GM12874 (cell line): ENCODE results near the gene ZNF565.

Experiments
- TF ChIP-seq, protein P1 (sequence below): IDR thresholded peaks from 2 replicates; pipeline ENCODE4 v1.5.1; 2011; ENCODE audit warnings: low read depth, mild to moderate bottlenecking, control low read depth, low read length, moderate library complexity; ENCODE audit not compliant: insufficient read depth

The ZNF565 gene

GRCh38 chr19:36151144-36152018, 63.1 kb downstream of the ZNF565 start:
- TF ChIP-seq, protein P1, sequence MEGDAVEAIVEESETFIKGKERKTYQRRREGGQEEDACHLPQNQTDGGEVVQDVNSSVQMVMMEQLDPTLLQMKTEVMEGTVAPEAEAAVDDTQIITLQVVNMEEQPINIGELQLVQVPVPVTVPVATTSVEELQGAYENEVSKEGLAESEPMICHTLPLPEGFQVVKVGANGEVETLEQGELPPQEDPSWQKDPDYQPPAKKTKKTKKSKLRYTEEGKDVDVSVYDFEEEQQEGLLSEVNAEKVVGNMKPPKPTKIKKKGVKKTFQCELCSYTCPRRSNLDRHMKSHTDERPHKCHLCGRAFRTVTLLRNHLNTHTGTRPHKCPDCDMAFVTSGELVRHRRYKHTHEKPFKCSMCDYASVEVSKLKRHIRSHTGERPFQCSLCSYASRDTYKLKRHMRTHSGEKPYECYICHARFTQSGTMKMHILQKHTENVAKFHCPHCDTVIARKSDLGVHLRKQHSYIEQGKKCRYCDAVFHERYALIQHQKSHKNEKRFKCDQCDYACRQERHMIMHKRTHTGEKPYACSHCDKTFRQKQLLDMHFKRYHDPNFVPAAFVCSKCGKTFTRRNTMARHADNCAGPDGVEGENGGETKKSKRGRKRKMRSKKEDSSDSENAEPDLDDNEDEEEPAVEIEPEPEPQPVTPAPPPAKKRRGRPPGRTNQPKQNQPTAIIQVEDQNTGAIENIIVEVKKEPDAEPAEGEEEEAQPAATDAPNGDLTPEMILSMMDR: no peak

DNA sequence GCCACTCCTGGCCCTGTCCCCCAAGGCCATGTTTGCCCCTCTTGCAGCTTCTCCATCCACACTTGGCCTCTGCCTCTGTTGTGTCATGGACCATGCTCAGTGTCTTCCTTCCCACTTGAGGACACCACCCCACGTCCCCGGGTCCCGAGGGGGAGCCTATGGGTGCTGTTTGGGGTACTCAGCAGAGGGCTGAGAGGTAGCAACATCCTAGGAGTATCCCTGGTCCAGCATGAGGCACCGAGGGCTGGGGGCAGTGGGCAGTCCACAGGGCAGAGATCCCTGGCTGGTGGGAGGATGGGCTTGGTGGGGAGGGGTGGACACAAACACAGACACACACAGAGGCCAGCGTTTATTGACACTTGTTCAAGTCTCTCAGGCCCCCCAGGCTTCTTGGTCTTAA, 63.9 kb downstream of the ZNF565 start:
- TF ChIP-seq, protein P1: no peak

DNA sequence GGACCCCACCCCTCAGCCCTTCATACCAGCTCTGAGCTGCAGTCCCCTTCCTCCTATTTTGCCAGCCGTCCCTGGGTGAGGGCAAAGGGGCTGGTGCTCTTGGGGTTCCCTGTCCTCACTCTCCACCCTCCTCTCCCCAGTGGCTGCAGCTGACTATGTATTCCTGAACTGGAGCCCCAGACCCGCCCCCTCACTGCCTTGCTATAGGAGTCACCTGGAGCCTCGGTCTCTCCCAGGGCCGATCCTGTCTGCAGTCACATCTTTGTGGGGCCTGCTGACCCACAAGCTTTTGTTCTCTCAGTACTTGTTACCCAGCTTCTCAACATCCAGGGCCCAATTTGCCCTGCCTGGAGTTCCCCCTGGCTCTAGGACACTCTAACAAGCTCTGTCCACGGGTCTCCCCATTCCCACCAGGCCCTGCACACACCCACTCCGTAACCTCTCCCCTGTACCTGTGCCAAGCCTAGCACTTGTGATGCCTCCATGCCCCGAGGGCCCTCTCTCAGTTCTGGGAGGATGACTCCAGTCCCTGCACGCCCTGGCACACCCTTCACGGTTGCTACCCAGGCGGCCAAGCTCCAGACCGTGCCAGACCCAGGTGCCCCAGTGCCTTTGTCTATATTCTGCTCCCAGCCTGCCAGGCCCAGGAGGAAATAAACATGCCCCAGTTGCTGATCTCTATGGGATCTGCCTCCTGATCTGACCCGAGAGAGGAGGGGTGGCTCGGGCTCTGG, 64.6 kb downstream of the ZNF565 start:
- TF ChIP-seq, protein P1: no peak

- TF ChIP-seq, protein P1: no peak
Observed at GRCh38 chr19:36144624-36145023, 69.8 kb downstream of the ZNF565 start.

GRCh38 chr19:36142496-36142895, 72.0 kb downstream of the ZNF565 start:
- TF ChIP-seq, protein P1: no peak

GRCh38 chr19:36142046-36142445, 72.4 kb downstream of the ZNF565 start:
- TF ChIP-seq, protein P1: no peak
